ENCODE measurements around the gene SMYD5. TPM values are rescaled to one million over a fixed set of nuclear protein-coding genes. Genes with fewer than 3 reads are reported as not detected.

The SMYD5 gene
- total RNA-seq, 2 experiments from 2014 or later, result 39.1 to 46.7 TPM

DNA sequence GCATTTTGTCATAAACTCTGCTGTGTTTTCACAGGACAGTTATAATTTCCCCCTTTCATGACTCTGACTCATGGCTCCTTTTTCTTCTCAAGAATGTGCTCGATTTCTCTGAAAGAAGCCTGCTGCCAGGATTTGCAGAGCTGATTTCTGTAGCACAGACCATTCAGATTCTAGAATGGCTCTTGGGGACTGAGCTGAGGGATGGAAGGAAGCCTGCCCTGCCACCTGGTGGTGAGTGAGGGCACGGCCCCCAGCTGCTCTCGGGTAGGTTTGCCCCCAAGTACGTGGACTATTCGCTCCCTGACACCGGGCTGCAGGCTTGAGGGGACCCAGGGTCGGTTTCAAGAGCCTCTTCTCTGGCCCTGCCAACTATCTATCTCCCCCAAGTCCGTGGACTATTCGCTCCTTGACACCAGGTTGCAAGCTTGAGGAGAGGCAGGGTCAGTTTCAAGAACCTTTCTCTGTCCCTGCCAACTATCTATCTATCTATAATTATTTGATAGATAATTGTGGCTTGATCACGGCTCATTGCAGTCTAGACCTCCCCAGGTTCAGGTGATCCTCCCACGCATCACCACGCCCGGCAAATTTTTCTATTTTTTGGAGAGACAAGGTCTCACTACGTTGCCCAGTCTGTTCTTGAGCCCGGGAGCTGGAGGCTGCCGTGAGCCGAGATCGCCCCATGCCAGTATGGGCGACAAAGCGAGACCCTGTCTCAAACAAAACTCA lies 1.4 kb upstream of the SMYD5 start:
- Histone ChIP-seq H3K9me3 (ENCODE audit: control insufficient read depth in 1 of 2, insufficient read depth in 1 of 2, low read length in 2 of 2) (no peaks in the 10 kb centered on the region), H3K27ac (ENCODE audit: low read depth in 1 of 2, low read length in 2 of 2) (no peak overlapping the region), H3K4me3 (ENCODE audit: low read length) (no peak overlapping the region), H3K27me3 (ENCODE audit: control insufficient read depth in 1 of 2, insufficient read depth in 2 of 2, low read length in 2 of 2) (no peaks in the 10 kb centered on the region), H3K36me3 (ENCODE audit: insufficient read depth, low read length) (no peaks in the 10 kb centered on the region), H3K4me1 (ENCODE audit: insufficient read depth, low read length) (peaks cover 32% of the 10 kb centered on the region)
- TF ChIP-seq CTCF (IDR thresholded peaks at IDR 0.05), result peak; percentile 85
- H3K9me3 Mint-ChIP-seq, result no peaks in the 10 kb centered on the region
- ChIA-PET POLR2A (interaction anchor here (0.9 to 2.7 kb wide), 6 partner anchors 11 to 81 kb away, joined by 3 to 22 read pairs (median 4); partner anchors contain the start of genes CCT7, EGR4, NOTO and PRADC1), CTCF (interaction anchor here (0.6 to 4.3 kb wide), 17 partner anchors 11 to 223 kb away, joined by 3 to 52 read pairs (median 4); partner anchors contain the start of genes ALMS1, CCT7, NOTO and PRADC1)
- ATAC-seq (ENCODE audit: poor library complexity), result peak; percentile 59
- intact Hi-C loops (cut with DNase I, micrococcal nuclease), result loop anchor here (1.0 to 10.0 kb wide), 7 partner anchors 35 to 1442 kb away; partner anchors contain the start of genes EGR4 (in 1 of the 2), RAB11FIP5 (in 1 of the 2) and SEMA4F (in 1 of the 2)
- peaks cover 23% of the 10 kb centered on the region for H3K27me3 Mint-ChIP-seq
- peak overlapping the region; percentile 84 for H3K4me3 Mint-ChIP-seq
- DNase-seq, result peak; percentile 56 to 86 (median 64)
- H3K4me1 Mint-ChIP-seq (ENCODE audit: low read depth), result peaks cover 37% of the 10 kb centered on the region
- H3K36me3 Mint-ChIP-seq (ENCODE audit: low read depth), result peaks cover 9% of the 10 kb centered on the region
- peak overlapping the region; percentile 81 for H3K27ac Mint-ChIP-seq

GRCh38 chr2:73215254-73215653 lies 1.2 kb downstream of the SMYD5 start:
- no peaks in the 10 kb centered on the region for H3K9me3 Mint-ChIP-seq
- peaks cover 32% of the 10 kb centered on the region for H3K4me1 ChIP-seq (ENCODE audit: insufficient read depth, low read length)

More at GRCh38 chr2:73215254-73215653, 1.2 kb downstream of the SMYD5 start:
- ATAC-seq (ENCODE audit: poor library complexity), result no peak
- Mint-ChIP-seq H3K27ac (peak overlapping the region; percentile 81), H3K36me3 (ENCODE audit: low read depth) (peaks cover 23% of the 10 kb centered on the region), H3K4me1 (ENCODE audit: low read depth) (peaks cover 37% of the 10 kb centered on the region), H3K27me3 (peaks cover under 1% of the 10 kb centered on the region), H3K4me3 (peak overlapping the region; percentile 90)
- no peak for TF ChIP-seq CTCF (IDR thresholded peaks at IDR 0.05)
- ChIA-PET POLR2A (interaction anchor here (1.1 to 2.2 kb wide), 2 partner anchors 18 to 171 kb away, joined by 4 to 18 read pairs; partner anchors contain the start of genes ALMS1, CCT7 and PRADC1), CTCF (interaction anchor here (0.6 to 4.3 kb wide), 3 partner anchors 19 to 197 kb away, joined by 3 to 52 read pairs (median 3); partner anchors contain the start of gene CCT7)
- Histone ChIP-seq H3K4me3 (ENCODE audit: low read length) (no peak overlapping the region), H3K36me3 (ENCODE audit: insufficient read depth, low read length) (peaks cover 16% of the 10 kb centered on the region), H3K27ac (ENCODE audit: low read depth in 1 of 2, low read length in 2 of 2) (no peak overlapping the region), H3K9me3 (ENCODE audit: control insufficient read depth in 1 of 2, insufficient read depth in 1 of 2, low read length in 2 of 2) (no peaks in the 10 kb centered on the region), H3K27me3 (ENCODE audit: control insufficient read depth in 1 of 2, insufficient read depth in 2 of 2, low read length in 2 of 2) (no peaks in the 10 kb centered on the region)
- intact Hi-C loops (cut with DNase I, micrococcal nuclease), result loop anchor here in 1 of 2 experiments (2.0 to 10.0 kb wide), 2 partner anchors 144 to 1440 kb away; partner anchors contain the start of genes SEMA4F and SFXN5
- DNase-seq, result no peak
